Progenitor cell of endocrine pancreas (in vitro differentiated cells): Measurements from ENCODE around the gene DAB1. TPM values are rescaled to one million over a fixed set of nuclear protein-coding genes. Genes with fewer than 3 reads are reported as not detected.

Source experiments
- DNase-seq: peaks from one replicate; pipeline ENCODE4 v3.0.0; 2021; ENCODE audit warnings: low spot score; ENCODE audit not compliant: unreplicated experiment
- H3K27ac Mint-ChIP-seq: 2 replicates; pipeline ENCODE4 v1.8.0; 2021; ENCODE audit warnings: mild to moderate bottlenecking, moderate library complexity, mixed read lengths
- H3K27me3 Mint-ChIP-seq: 2 replicates; pipeline ENCODE4 v1.8.0; 2021; ENCODE audit warnings: mixed read lengths
- H3K36me3 Mint-ChIP-seq: 2 replicates; pipeline ENCODE4 v1.8.0; 2022; ENCODE audit warnings: mixed read lengths; ENCODE audit not compliant: insufficient read depth
- H3K4me1 Mint-ChIP-seq: 2 replicates; pipeline ENCODE4 v1.8.0; 2021; ENCODE audit warnings: low read depth, mixed read lengths
- H3K4me3 Mint-ChIP-seq: 2 replicates; pipeline ENCODE4 v1.8.0; 2021; ENCODE audit warnings: low read depth, mild to moderate bottlenecking, moderate library complexity, mixed read lengths
- H3K9me3 Mint-ChIP-seq: 2 replicates; pipeline ENCODE4 v1.8.0; 2021; ENCODE audit warnings: low read depth, mixed read lengths
- total RNA-seq: library from RNA; stranded (reverse); gene quantifications from 2 replicates; pipeline ENCODE4 v1.2.1, GENCODE V29; 2021
- TF ChIP-seq, protein P1 (sequence below): fragments of 200-600 bp; sonication (generic); IDR thresholded peaks from one replicate; pipeline ENCODE4 v1.5.0; 2021; ENCODE audit warnings: antibody characterized with exemption, mild to moderate bottlenecking; ENCODE audit not compliant: unreplicated experiment

Gene DAB1
- total RNA-seq, 1 donor from 2014 or later, result 4.8 TPM

DNA sequence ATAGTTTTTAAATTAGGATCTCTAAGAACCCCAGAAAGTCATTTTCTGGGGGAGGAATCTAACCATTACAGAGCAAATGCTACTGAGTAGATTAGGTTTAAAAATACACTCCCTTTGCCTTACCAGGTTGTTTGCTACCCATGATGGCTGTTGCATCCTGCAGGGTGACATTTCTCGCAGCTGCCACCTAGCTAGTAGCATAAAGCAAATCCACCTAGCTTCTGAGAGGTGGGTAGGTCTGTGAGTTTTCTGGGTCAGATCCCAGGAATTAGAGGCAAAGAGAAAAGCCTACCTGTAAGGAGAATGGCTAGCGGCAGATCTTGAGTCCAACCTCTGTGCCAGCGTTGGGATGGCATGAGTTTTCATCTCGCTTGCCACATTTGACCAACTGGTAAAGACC lies 95.9 kb downstream of the DAB1 start:
- no peak for DNase-seq
- Mint-ChIP-seq H3K9me3 (peaks cover 6% of the 10 kb centered on the region), H3K27me3 (peaks cover 16% of the 10 kb centered on the region), H3K27ac (no peak overlapping the region), H3K36me3 (no peaks in the 10 kb centered on the region), H3K4me1 (peaks cover 3% of the 10 kb centered on the region), H3K4me3 (no peak overlapping the region)
- TF ChIP-seq, protein P1, sequence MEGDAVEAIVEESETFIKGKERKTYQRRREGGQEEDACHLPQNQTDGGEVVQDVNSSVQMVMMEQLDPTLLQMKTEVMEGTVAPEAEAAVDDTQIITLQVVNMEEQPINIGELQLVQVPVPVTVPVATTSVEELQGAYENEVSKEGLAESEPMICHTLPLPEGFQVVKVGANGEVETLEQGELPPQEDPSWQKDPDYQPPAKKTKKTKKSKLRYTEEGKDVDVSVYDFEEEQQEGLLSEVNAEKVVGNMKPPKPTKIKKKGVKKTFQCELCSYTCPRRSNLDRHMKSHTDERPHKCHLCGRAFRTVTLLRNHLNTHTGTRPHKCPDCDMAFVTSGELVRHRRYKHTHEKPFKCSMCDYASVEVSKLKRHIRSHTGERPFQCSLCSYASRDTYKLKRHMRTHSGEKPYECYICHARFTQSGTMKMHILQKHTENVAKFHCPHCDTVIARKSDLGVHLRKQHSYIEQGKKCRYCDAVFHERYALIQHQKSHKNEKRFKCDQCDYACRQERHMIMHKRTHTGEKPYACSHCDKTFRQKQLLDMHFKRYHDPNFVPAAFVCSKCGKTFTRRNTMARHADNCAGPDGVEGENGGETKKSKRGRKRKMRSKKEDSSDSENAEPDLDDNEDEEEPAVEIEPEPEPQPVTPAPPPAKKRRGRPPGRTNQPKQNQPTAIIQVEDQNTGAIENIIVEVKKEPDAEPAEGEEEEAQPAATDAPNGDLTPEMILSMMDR, result no peak

DNA sequence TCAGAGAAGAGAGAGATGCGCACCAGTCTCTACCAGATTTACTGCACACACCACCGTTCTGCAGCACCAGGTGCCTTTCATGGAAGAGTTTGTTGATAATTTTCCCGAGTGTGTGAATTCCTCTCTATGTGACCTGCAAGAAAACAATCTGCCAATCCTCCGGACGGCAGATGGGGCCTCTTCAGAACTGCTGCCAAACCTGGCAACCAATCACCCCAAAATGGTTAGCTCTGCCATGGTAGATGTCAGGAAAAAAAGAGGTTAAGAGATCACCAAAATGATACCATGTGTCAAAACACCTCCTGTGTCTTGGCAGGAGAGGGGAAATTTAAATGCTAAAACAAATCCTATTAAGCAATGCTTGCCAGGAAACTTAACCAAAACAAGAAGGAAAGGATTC lies 96.5 kb downstream of the DAB1 start:
- H3K9me3 Mint-ChIP-seq, result peaks cover 3% of the 10 kb centered on the region
- H3K4me1 Mint-ChIP-seq, result peaks cover 3% of the 10 kb centered on the region
- H3K4me3 Mint-ChIP-seq, result no peak overlapping the region
- H3K36me3 Mint-ChIP-seq, result no peaks in the 10 kb centered on the region
- no peak for DNase-seq
- H3K27me3 Mint-ChIP-seq, result peaks cover 16% of the 10 kb centered on the region
- TF ChIP-seq, protein P1, result no peak
- H3K27ac Mint-ChIP-seq, result no peak overlapping the region

DNA sequence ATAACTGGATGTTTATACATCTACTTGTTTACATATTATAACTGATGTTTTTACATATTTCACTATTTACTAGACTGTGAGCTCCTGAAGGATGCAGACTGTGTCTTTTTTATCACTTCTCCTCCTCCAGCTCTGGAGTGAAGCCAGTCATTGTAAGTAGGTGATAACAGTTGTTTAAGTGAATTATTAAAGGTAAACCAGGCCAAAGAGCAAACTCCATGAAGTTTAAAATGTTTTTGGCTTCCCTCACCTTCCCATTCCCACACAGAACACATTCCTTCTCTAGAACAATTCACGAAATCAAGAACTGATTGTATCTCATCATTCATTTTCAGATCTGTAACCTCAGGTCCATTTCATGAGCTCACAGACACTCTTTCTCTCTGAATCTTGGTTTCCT lies 98.3 kb downstream of the DAB1 start:
- Mint-ChIP-seq H3K9me3 (no peaks in the 10 kb centered on the region), H3K4me1 (peaks cover 3% of the 10 kb centered on the region), H3K36me3 (no peaks in the 10 kb centered on the region), H3K4me3 (no peak overlapping the region), H3K27me3 (peaks cover 20% of the 10 kb centered on the region), H3K27ac (no peak overlapping the region)
- DNase-seq, result no peak
- TF ChIP-seq, protein P1, result no peak

DNA sequence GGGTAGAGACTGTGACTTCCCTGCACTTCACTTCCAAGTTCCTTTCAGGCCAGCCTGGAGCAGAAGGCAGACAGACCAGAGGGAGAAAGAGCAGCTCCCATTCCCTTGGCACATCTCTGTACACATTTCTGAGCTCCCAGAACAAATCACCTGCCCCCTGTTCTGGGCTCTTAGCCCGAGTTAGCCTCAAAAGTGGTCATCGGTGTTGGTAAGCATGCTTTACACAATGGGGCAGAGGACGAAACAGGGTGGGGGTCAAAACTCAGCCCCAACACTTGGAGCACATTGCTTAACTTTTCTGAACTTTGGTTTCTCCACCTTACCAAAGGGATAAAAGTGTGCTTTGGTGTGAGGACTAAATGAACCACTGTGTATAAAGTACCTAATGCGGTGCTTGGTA lies 98.7 kb downstream of the DAB1 start:
- no peak for DNase-seq

DNA sequence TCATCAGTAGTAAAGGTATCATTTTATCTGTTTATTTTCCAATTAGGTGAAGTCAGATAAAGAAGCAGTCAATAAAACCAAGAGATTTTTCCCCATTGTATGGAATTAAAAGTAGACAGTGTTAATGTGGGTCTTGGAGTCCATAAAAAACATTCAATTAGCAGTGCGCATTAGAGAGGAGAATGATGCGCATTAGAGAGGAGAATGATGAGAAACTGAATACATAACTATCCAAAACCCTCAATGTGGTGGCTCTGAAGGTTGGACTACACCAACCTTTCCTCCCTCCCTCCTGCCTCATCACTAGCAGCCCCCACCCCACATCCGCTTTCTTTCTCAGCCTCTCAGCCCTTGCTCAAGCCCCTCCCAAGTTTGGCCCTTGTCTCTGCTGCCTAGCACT lies 99.5 kb downstream of the DAB1 start:
- H3K4me1 Mint-ChIP-seq, result peaks cover 3% of the 10 kb centered on the region
- TF ChIP-seq, protein P1, result no peak
- H3K27me3 Mint-ChIP-seq, result peaks cover 20% of the 10 kb centered on the region
- no peaks in the 10 kb centered on the region for H3K36me3 Mint-ChIP-seq
- no peak overlapping the region for H3K27ac Mint-ChIP-seq
- no peak for DNase-seq
- H3K9me3 Mint-ChIP-seq, result no peaks in the 10 kb centered on the region
- H3K4me3 Mint-ChIP-seq, result no peak overlapping the region

More for the DNA sequence above, 98.7 kb downstream of the DAB1 start:
- Mint-ChIP-seq H3K9me3 (no peaks in the 10 kb centered on the region), H3K4me1 (peaks cover 3% of the 10 kb centered on the region), H3K27me3 (peaks cover 20% of the 10 kb centered on the region), H3K36me3 (no peaks in the 10 kb centered on the region), H3K4me3 (no peak overlapping the region), H3K27ac (no peak overlapping the region)
- TF ChIP-seq, protein P1, result no peak
